DOHH2 (cell line): ENCODE results near the gene MCCC2.
A peak's percentile ranks its signal among the peaks of the same experiment; 100 is the strongest.

Experiments used
- H3F3A ChIP-seq: fragments of 200-600 bp; sonication (generic), shearing (Covaris generic); 2 replicates; pipeline ENCODE4 v1.6.0; 2016; ENCODE audit warnings: antibody characterized with exemption, mild to moderate bottlenecking; ENCODE audit not compliant: control insufficient read depth, insufficient read depth
- H3K27ac ChIP-seq: fragments of 200-600 bp; sonication (generic); 2 replicates; pipeline ENCODE4 v1.5.1; 2014; ENCODE audit warnings: low read depth, mild to moderate bottlenecking, low read length, moderate library complexity
- H3K27me3 ChIP-seq: fragments of 200-600 bp; sonication (generic); 2 replicates; pipeline ENCODE4 v1.6.1; 2014; ENCODE audit warnings: mild to moderate bottlenecking, low read length, mixed read lengths; ENCODE audit not compliant: control insufficient read depth
- H3K36me3 ChIP-seq: fragments of 200-600 bp; sonication (generic); 2 replicates; pipeline ENCODE4 v1.6.1; 2014; ENCODE audit warnings: mild to moderate bottlenecking, low read length, moderate library complexity, mixed read lengths; ENCODE audit not compliant: control insufficient read depth
- H3K4me1 ChIP-seq: fragments of 200-600 bp; sonication (generic); 2 replicates; pipeline ENCODE4 v1.6.1; 2014; ENCODE audit warnings: mild to moderate bottlenecking, low read length, mixed read lengths; ENCODE audit not compliant: control insufficient read depth
- H3K4me2 ChIP-seq: fragments of 200-600 bp; sonication (generic); 2 replicates; pipeline ENCODE4 v1.6.0; 2014; ENCODE audit warnings: mild to moderate bottlenecking, low read length, moderate library complexity
- H3K4me3 ChIP-seq: fragments of 200-600 bp; sonication (generic); 2 replicates; pipeline ENCODE4 v1.5.1; 2014; ENCODE audit warnings: mild to moderate bottlenecking, low read length, mixed read lengths
- H3K79me2 ChIP-seq: fragments of 200-600 bp; sonication (generic); 2 replicates; pipeline ENCODE4 v1.6.1; 2014; ENCODE audit warnings: mild to moderate bottlenecking, low read length, mixed read lengths; ENCODE audit not compliant: control insufficient read depth
- H3K9me2 ChIP-seq: fragments of 200-600 bp; sonication (generic); replicated peaks from 2 replicates; pipeline ENCODE4 v1.6.1; 2014; ENCODE audit warnings: mild to moderate bottlenecking, low read length, mixed read lengths; ENCODE audit not compliant: control insufficient read depth
- H3K9me3 ChIP-seq: fragments of 200-600 bp; sonication (generic); 2 replicates; pipeline ENCODE4 v1.6.1; 2014; ENCODE audit warnings: antibody characterized with exemption, low read length, mixed read lengths; ENCODE audit not compliant: control insufficient read depth, insufficient read depth
- H4K20me1 ChIP-seq: fragments of 200-600 bp; sonication (generic); 2 replicates; pipeline ENCODE4 v1.6.0; 2014; ENCODE audit warnings: low read depth, mild to moderate bottlenecking, antibody characterized with exemption, low read length, moderate library complexity; ENCODE audit not compliant: control insufficient read depth, insufficient read depth
- EZH2phosphoT487 ChIP-seq: fragments of 200-600 bp; sonication (generic); IDR thresholded peaks from 2 replicates; pipeline ENCODE4 v1.6.1; 2017; ENCODE audit warnings: borderline replicate concordance, mild to moderate bottlenecking, antibody characterized with exemption, low read length, moderate library complexity, mixed read lengths
- TF ChIP-seq, protein P1 (sequence below): fragments of 200-600 bp; sonication (generic); IDR thresholded peaks from one replicate; pipeline ENCODE4 v1.5.1; 2014; ENCODE audit warnings: antibody characterized with exemption, mild to moderate bottlenecking, low read depth, low read length; ENCODE audit not compliant: poor library complexity, severe bottlenecking

The MCCC2 gene

GRCh38 chr5:71582945-71583584 lies 4.1 kb upstream of the MCCC2 start:
- Histone ChIP-seq H3K27me3 (no peaks in the 10 kb centered on the region), H3K4me1 (peaks cover 10% of the 10 kb centered on the region), H3K79me2 (peaks cover 9% of the 10 kb centered on the region), H3F3A (no peaks in the 10 kb centered on the region), H3K9me2 (no peaks in the 10 kb centered on the region), H4K20me1 (no peaks in the 10 kb centered on the region), H3K9me3 (no peaks in the 10 kb centered on the region), H3K4me2 (no peak overlapping the region), H3K36me3 (no peaks in the 10 kb centered on the region; the same call in 1 of the 2 replicates), H3K27ac (no peak overlapping the region), H3K4me3 (no peak overlapping the region)
- TF ChIP-seq, protein P1, sequence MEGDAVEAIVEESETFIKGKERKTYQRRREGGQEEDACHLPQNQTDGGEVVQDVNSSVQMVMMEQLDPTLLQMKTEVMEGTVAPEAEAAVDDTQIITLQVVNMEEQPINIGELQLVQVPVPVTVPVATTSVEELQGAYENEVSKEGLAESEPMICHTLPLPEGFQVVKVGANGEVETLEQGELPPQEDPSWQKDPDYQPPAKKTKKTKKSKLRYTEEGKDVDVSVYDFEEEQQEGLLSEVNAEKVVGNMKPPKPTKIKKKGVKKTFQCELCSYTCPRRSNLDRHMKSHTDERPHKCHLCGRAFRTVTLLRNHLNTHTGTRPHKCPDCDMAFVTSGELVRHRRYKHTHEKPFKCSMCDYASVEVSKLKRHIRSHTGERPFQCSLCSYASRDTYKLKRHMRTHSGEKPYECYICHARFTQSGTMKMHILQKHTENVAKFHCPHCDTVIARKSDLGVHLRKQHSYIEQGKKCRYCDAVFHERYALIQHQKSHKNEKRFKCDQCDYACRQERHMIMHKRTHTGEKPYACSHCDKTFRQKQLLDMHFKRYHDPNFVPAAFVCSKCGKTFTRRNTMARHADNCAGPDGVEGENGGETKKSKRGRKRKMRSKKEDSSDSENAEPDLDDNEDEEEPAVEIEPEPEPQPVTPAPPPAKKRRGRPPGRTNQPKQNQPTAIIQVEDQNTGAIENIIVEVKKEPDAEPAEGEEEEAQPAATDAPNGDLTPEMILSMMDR = no peak
- no peak for TF ChIP-seq EZH2phosphoT487

DNA sequence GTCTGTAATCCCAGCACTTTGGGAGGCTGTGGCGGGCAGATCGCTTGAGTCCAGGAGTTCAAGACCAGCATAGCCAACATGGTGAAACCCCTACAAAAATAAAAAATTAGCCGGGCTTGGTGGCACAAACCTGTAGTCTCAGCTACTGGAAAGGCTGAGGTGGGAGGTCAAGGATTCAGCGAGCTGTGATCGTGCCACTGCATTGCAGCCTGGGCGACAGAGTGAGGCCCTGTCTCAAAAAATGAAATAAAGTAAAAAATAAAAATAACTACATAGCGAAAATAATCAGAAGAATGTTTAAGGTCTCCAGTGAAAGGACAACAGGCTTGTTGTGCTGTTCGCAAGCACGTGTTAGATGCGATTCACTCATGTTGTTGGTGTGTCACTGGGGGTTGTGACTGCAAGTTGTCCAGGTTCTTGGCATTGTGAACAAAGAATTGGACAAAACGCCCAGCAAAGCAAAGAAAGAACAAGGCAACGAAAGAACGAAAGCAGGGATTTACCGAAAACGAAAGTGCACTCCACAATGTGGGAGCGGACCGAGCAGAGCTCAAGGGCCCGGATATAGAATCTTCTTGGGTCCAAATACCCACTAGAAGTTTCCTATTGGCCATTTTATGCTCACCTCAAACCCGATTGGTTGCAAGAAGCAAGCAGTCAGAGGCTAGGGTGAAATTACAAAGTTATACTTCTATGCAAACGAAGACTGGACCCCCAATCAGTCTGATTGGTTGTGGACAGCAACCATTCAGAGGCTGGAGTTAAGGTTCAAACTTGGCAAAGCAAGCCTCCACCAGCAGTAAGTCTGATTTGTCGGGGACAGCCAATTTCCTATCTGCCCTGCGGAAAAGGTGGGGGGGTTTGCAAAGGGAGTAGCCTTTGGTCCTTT lies 844 bp upstream of the MCCC2 start:
- Histone ChIP-seq H3K9me2 (no peaks in the 10 kb centered on the region), H3K4me2 (peak overlapping the region; percentile 89), H3K27me3 (no peaks in the 10 kb centered on the region), H4K20me1 (no peaks in the 10 kb centered on the region), H3K4me3 (peak overlapping the region; percentile 85), H3K4me1 (peaks cover 27% of the 10 kb centered on the region), H3K36me3 (peaks cover 3% of the 10 kb centered on the region), H3K79me2 (peaks cover 41% of the 10 kb centered on the region), H3F3A (no peaks in the 10 kb centered on the region), H3K9me3 (no peaks in the 10 kb centered on the region), H3K27ac (peak overlapping the region; percentile 51)
- no peak for TF ChIP-seq EZH2phosphoT487
- TF ChIP-seq, protein P1 = no peak

DNA sequence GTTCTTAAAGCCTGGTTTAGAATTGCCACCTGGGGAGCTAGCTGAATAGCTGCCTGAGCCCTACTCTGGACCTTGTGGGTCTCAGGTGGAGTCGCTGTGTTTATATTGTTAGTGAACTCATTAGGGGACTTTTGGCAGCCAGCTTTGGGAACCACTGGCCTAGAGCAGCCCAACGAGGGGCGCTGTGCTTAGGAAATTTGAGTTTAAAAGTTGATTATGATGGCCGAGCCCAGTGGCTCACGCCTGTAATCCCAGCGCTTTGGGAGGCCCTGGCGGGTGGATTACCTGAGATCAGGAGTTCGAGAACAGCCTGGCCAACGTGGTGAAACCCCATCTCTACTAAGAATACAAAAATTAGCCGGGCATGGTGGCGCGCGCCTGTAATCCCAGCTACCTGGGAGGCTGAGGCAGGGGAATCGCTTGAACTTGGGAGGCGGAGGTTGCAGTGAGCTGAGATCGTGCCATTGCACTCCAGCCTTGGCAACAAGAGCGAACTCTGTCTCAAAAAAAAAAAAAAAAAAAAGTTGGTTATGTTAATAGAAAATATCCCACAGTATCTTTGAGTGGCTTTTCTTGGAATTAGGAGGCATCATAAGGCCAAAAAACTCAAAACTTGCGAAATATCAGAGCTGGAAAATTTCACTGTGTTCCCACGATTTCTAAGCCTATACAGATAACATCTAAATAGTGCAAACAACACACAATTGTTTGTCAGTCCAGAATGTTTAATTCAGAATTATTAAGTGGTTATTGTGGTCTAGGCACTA lies 809 bp downstream of the MCCC2 start:
- H3K79me2 ChIP-seq = peaks cover 56% of the 10 kb centered on the region
- H3K4me2 ChIP-seq = peak overlapping the region; percentile 89
- H3K36me3 ChIP-seq = peaks cover 3% of the 10 kb centered on the region
- H3K27me3 ChIP-seq = no peaks in the 10 kb centered on the region
- H3K4me1 ChIP-seq = peaks cover 27% of the 10 kb centered on the region
- peak overlapping the region; percentile 51 for H3K27ac ChIP-seq
- no peaks in the 10 kb centered on the region for H3K9me2 ChIP-seq
- H3K9me3 ChIP-seq = no peaks in the 10 kb centered on the region
- TF ChIP-seq EZH2phosphoT487 = no peak
- TF ChIP-seq, protein P1 = no peak
- H3K4me3 ChIP-seq = peak overlapping the region; percentile 85
- no peaks in the 10 kb centered on the region for H4K20me1 ChIP-seq
- H3F3A ChIP-seq = no peaks in the 10 kb centered on the region
